Measurements from ENCODE around the gene TMIE.

TMIE gene

DNA sequence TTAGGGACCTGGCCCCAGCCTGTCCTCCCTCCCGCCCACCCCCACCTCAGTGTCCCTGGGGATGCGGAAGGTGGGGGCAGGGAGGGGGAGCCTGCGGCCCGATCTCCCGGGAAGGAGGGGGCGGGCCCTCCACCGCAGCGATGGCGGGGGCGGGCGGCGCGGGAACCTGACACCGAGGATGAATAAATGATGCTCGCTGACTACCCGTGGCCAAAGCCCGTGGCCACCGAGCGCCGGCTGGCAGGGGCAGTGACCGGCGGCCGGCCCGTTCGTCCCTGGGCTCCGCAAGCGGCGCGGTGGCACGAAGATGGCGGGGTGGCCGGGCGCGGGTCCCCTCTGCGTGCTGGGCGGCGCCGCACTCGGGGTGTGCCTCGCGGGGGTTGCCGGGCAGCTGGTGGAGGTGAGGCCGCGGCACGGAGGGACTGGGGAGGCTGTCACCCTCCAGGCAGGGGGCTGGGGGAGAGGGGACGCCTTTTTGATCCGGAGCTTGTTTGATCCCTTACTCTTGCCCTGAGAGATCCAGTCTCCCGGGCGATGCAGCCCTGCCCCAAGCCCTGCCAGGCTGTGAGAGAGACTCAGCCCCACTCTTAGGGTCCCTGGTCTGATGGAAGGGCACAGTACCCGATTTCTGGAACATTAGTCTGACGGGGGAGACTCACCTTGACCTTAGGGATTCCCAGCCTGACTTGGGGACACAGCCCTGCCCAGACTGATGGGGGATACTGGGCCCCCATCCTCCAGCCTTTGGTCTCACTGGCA is at the start of gene TMIE:
Gene TMIE, plus strand, starts transcription at position 212 of the 759 bp plus-strand sequence. Its CDS starts 96 bp downstream, at position 308.
- DNase-seq, result no peak

DNA sequence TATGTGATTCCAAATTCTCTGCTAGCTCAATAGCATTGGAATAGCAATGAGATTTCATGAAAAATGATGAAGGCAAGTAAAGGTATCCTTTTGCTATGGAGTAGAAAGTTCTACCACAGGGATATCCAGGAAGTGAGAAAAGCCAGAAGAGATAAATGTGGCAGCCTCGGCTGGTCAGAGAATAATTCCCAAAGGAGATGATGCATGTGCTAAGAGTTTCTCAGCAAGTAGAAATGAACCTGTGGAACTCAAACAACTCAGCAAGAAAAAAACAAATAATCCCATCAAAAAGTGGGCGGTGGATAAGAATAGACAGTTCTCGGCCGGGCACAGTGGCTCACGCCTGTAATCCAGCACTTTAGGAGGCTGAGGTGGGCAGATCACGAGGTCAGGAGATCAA is 45.9 kb upstream of the TMIE start:
- DNase-seq, result no peak

- DNase-seq, result no peak
These were observed 44.2 kb upstream of the TMIE start for GRCh38 chr3:46656778-46657556.

- no peak for DNase-seq
These were observed 41.9 kb upstream of the TMIE start for GRCh38 chr3:46659285-46659684.

DNA sequence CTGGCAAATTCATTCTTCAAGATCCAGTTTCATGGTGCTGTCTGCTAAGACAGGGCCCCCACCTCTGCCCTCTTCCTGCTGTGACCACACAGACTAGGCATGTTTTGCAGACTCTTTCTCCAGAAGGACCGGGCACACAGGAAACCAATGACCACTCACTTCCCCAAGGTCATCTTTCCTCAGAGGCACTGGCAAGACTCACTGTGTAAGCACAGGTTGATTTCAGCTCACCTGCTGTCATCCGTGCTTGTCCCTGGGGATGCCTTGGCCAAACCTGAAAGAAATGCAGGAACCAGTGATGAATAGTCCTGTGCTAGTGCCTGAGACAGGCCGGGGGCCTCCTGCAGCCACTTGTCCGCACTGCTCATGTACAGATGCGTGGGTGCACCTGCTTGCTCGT is 41.2 kb upstream of the TMIE start:
- no peak for DNase-seq

- DNase-seq, result no peak
These were observed 40.4 kb upstream of the TMIE start for GRCh38 chr3:46660543-46661523.

GRCh38 chr3:46661776-46662766 is 39.1 kb upstream of the TMIE start:
- no peak for DNase-seq

DNA sequence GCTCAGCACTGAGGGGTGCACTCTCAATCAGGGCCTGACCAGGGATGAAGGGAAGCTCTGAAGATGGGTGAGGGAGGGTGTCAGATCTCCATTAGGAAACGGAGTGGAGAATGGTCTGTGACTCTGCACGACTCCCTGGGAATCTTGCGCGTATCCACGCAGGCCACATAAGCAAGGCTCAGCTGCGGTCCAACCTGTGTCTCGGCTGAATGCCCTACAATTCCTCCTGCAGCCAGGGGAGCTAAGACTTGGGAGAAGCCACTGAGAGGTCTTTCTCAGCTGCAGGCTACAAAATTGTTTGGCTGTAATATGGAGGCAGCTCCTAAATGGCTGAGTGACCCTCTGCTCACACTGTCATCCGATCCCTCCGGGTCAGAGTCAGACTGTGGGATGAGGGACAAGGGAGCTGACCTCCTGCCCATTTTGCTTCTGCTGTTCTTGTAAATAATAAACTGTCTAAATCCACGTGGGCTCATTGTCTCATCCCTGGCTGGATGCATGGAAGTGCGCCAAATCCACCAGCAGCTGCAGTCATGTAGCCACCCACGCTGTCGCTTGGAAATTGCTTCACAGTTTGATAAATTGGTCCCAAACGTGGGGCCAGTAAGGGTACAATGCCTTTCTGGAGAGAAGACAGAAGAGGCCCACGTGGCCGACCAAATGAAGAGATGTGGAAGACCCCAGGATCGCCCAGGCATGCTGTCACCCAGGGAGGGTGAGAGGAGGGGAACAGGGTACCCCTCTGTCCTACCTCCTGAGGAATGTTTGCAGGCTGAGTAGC is 38.2 kb upstream of the TMIE start:
- peak; percentile 41 for DNase-seq

DNA sequence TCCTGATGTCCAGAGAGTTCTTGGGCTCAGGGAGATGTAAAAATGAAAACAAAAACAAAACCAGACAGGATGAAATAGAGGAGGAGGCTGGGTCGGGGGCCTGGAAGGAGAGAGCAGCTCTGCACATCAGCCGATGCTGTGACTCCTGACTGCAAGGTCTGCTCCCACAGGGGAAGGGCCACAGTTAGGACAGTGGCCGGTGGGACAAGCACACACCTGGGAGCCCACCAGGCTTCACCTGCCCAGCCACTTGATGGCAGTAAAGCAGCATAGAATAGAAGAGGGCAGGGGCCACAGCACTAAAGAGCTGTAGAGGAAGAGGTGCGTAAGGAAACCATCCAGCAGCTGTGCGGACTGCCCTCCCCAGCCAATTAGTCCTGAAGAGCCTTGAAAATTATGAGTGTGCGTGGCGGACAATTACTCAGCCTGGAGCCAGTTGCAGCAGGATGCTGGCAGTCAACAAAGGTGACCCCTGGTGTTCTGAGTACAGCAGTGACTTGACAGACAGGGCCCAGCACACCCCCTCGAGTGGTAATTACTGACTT is 37.5 kb upstream of the TMIE start:
- DNase-seq, result peak; percentile 11

DNA sequence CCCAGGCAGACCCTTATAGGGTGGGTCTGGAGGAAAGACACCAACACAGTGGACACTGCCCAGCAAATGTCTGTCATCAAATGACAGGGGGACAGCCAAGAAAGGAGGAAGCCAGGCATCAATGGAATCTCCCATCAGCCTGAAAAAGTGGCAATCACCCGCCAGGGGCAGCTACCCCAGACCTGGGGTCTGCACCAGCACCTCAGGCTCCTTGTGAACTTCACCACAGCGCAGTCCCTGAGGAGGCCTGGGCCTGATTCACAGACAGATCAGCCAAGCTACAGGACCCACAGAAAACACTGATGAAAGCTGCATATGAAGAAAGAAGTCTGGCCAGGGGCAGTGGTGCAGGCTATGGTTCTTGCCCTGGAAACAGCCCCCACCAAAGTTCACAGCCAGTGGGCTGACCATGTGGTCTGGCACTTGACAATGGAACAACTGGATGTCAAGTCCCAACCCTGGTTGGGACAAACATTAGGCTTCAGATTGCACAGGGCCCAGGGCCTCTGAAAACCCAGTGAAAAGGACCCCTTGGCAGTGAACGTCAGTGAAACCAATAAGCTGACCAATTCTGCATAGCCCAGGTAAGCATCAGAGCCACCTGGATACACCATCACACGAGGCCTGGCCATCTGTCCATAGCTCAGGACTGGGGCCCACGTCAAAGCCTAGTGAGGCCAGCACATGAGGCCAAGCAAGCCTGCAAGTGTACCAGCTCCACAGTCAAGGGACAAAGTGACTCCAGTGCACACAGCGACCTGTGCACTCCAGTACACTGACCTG is 36.8 kb upstream of the TMIE start:
- no peak for DNase-seq

- no peak for DNase-seq
These were observed 36.0 kb upstream of the TMIE start for GRCh38 chr3:46664971-46665762.

DNA sequence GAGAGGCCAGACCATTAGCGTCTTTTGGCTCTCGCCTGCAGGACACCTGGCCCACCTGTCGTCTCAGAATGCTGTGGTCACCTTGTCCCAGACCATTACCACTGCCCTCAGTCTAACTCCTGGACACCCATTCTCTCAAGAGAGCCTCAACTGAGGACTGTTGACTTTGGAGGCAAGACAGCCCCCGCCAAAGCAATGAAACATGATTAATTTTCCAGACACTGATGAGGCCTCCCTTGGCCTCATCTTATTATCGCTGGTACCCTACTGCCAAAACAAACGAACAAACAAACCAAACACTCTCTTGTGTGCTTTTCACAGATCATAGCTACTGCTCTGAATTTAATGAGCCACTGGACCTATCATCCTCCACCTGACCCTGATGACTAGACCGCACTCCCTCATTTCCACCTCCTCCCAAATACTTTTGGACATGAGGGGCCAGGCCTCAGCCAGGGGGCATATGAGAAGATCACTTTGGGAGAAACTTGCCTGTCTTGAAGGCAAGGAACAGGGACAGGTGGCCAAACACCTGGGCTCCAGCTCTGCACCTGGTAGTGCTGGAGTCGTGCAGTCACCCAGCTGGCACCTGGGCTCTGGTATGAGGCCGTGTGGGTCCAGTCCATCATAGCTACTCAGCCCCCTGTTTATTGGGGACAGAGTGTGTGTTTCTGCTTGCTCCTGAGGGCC is 35.3 kb upstream of the TMIE start:
- no peak for DNase-seq

DNA sequence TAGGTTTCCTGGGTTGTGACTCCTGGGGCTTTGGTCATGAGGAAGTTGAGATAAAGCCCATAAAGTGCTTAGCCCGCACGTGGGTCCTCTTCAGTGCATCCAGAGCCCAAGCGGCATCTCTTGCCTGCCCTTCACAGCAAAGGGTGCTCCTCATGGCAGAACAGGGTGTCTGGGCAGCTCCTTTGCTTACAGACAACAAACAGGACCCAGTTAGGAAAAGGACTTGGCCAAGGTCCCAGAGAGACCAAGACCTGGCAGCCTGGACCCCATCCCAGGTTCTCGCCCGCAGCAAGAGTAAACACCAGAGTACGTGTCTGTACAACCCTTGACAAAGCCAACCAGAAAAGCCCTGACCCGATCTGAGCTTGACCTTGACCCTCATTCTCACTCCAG is 34.7 kb upstream of the TMIE start:
- no peak for DNase-seq

- DNase-seq, result no peak
These were observed 34.1 kb upstream of the TMIE start for GRCh38 chr3:46667061-46667621.

DNA sequence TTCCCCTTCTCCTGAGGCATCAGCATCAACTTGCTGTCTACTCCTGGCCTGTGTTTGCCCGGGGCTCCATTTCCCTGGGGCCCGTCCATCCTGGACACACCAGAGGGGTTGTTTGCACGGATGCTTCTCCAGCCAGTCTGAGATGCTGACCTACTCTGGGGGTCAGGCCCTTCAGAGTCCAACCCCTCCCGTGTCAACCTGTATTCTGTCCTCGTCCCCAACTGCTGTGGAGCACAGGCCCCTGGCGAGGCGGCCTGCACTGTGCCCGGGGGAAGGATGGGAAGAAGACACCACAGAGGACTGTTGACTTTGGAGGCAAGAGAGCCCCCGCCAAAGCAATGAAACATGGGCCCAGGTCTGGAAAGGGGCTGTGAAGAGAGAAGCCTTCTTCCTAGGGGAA is 33.5 kb upstream of the TMIE start:
- DNase-seq, result no peak

- no peak for DNase-seq
These were observed 33.1 kb upstream of the TMIE start for GRCh38 chr3:46668116-46668515.

- no peak for DNase-seq
These were observed 32.6 kb upstream of the TMIE start for GRCh38 chr3:46668591-46668990.

All from fibroblast of skin of right biceps (primary cell).